Activated T-helper 1 cell treated with anti-CD3 and anti-CD28 coated beads, Interleukin-12 subunit alpha, Interleukin-12 subunit beta, Interleukin-2, Interleukin-4 antibody, amounts not matched to agents 30 ng/mL and 10 ng/mL and 1 ng/mL, durations not matched to agents 14 hours and 24 hours and 36 hours (primary cell): ENCODE results near the gene B3GAT1. TPM values are rescaled to one million over a fixed set of nuclear protein-coding genes. Genes with fewer than 3 reads are reported as not detected.
"Not testable (repeated sequence)": the region's sequence is repeated elsewhere in the genome, so short reads cannot be mapped to it uniquely, and the experiment has no call there.

Experiments used
- DNase-seq: peaks from one replicate; pipeline ENCODE4 v3.0.0; 2021; ENCODE audit warnings: low spot score
- H3K27ac Mint-ChIP-seq: one replicate; pipeline ENCODE4 v1.8.0; 2021; ENCODE audit warnings: mild to moderate bottlenecking, mixed read lengths
- H3K27me3 Mint-ChIP-seq: one replicate; pipeline ENCODE4 v1.8.0; 2022; ENCODE audit warnings: mild to moderate bottlenecking, moderate library complexity, mixed read lengths; ENCODE audit not compliant: insufficient read depth
- H3K36me3 Mint-ChIP-seq: one replicate; pipeline ENCODE4 v1.8.0; 2021; ENCODE audit warnings: low read depth, mixed read lengths
- H3K4me1 Mint-ChIP-seq: one replicate; pipeline ENCODE4 v1.8.0; 2021; ENCODE audit warnings: low read depth, mixed read lengths
- H3K4me3 Mint-ChIP-seq: one replicate; pipeline ENCODE4 v1.8.0; 2021; ENCODE audit warnings: mild to moderate bottlenecking, moderate library complexity, mixed read lengths
- H3K9me3 Mint-ChIP-seq: one replicate; pipeline ENCODE4 v1.8.0; 2021; ENCODE audit warnings: mixed read lengths
- intact Hi-C: fragments of 100-400 bp; cut with micrococcal nuclease; formaldehyde crosslinking; loops from one replicate; pipeline ENCODE4 v1.15.1; 2024
- total RNA-seq: library from RNA; stranded (reverse); gene quantifications from 2 replicates; pipeline ENCODE4 v1.2.3, GENCODE V29; 2022

B3GAT1 gene
- total RNA-seq, 1 donor from 2014 or later = 0.13 TPM

- intact Hi-C loops = no loop called here
- H3K4me1 Mint-ChIP-seq = peaks cover 23% of the 10 kb centered on the region
- H3K36me3 Mint-ChIP-seq = no peaks in the 10 kb centered on the region
- peaks cover 5% of the 10 kb centered on the region for H3K27me3 Mint-ChIP-seq
- H3K4me3 Mint-ChIP-seq = no peak overlapping the region
- no peak overlapping the region for H3K27ac Mint-ChIP-seq
- no peaks in the 10 kb centered on the region for H3K9me3 Mint-ChIP-seq
- DNase-seq = no peak
Observed at GRCh38 chr11:134356656-134357544, 55.1 kb downstream of the B3GAT1 start.

DNA sequence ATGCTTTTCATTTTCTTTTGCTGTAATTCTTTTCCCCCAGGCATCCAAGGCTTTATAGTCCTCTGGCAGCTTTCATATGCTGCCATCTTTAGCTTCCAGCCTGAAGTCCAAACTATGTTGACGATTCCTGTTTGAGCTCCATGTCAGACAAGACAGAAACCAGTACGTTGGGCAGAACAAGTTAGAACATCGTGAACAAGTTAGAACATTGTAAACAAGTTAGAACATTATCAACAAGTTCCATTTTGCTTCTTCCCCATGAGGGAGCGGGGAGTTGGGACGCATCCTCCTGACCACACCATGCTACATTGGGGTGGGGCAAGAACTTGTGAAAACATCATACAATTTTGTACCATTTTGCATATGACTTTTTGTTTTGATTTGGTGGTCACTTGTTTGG is 56.4 kb downstream of the B3GAT1 start:
- H3K9me3 Mint-ChIP-seq = no peaks in the 10 kb centered on the region
- no peak overlapping the region for H3K27ac Mint-ChIP-seq
- no peak overlapping the region for H3K4me3 Mint-ChIP-seq
- no peak for DNase-seq
- H3K36me3 Mint-ChIP-seq = no peaks in the 10 kb centered on the region
- intact Hi-C loops = no loop called here
- H3K27me3 Mint-ChIP-seq = peaks cover 5% of the 10 kb centered on the region
- peaks cover 22% of the 10 kb centered on the region for H3K4me1 Mint-ChIP-seq

DNA sequence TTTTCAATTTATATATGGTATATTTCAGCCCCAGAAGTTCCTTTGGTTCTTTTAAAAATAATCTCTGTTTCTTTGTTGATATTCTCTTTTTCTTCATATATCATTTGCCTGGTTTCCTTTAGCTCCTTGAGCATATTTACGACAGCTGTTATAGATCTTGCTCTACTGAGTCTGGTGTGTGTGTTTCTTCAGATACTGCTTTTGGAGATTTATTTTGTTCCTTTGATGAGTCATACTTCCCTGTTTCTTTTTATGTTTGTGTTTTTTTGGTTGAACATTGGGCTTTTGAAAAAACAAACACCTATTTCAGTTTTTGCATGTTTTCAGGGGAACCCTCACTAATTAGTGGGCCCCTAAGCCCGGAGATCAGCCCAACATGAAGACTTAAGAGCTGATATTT is 56.9 kb downstream of the B3GAT1 start:
- H3K27ac Mint-ChIP-seq = no peak overlapping the region
- peaks cover 5% of the 10 kb centered on the region for H3K27me3 Mint-ChIP-seq
- H3K4me3 Mint-ChIP-seq = no peak overlapping the region
- no peaks in the 10 kb centered on the region for H3K9me3 Mint-ChIP-seq
- intact Hi-C loops = no loop called here
- DNase-seq = no peak
- H3K36me3 Mint-ChIP-seq = no peaks in the 10 kb centered on the region
- H3K4me1 Mint-ChIP-seq = peaks cover 25% of the 10 kb centered on the region

DNA sequence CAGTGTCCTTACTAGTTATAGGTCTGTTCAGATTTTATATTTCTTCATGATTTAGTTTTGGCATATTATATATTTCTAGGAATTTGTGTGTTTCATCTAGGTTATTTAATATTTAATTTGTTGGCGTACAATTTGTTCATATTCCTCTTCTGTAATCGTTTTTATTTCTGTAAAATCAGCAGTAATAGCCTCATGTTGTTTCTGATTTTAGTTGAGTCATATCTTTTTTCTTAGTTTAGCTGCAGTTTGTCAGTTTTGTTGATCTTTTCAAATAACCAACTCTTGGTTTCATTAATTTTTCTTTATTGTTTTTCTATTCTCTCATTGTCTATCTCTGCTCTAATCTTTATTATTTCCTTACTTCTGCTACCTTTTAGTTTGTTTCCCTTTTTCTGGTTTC is 59.9 kb downstream of the B3GAT1 start:
- Mint-ChIP-seq H3K4me3 (no peak overlapping the region), H3K27me3 (peaks cover 5% of the 10 kb centered on the region), H3K4me1 (peaks cover 35% of the 10 kb centered on the region), H3K9me3 (no peaks in the 10 kb centered on the region), H3K36me3 (peaks cover 5% of the 10 kb centered on the region), H3K27ac (no peak overlapping the region)
- intact Hi-C loops = no loop called here
- no peak for DNase-seq

DNA sequence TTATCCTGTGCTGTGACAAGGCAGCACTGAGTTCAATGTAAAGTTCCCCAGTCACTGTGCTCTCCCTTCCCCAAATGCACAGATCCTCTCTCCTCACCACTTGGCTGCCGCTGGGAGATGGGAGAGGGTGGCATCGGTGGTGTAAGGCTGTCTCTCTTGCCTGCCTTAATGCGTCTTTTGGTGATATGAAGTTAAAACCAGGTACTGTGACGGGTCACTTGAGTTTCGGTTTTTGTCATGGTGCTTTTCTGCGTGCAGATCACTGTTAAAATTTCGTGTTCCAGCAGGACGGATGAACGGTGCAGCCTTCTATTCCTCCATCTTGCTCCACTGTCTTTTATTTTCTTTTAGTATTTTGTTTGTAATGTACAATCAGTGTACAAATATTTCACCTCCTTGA is 61.7 kb downstream of the B3GAT1 start:
- intact Hi-C loops = no loop called here
- Mint-ChIP-seq H3K9me3 (no peaks in the 10 kb centered on the region), H3K27ac (peak overlapping the region; percentile 27), H3K4me3 (no peak overlapping the region), H3K36me3 (peaks cover 5% of the 10 kb centered on the region), H3K4me1 (peaks cover 32% of the 10 kb centered on the region), H3K27me3 (peaks cover 3% of the 10 kb centered on the region)
- DNase-seq = no peak

GRCh38 chr11:134349802-134350355 is 62.2 kb downstream of the B3GAT1 start:
- Mint-ChIP-seq H3K27ac (peak overlapping the region; percentile 80), H3K9me3 (no peaks in the 10 kb centered on the region), H3K27me3 (peaks cover 1% of the 10 kb centered on the region), H3K4me1 (peaks cover 27% of the 10 kb centered on the region), H3K36me3 (peaks cover 5% of the 10 kb centered on the region), H3K4me3 (peak overlapping the region; percentile 28)
- DNase-seq = no peak
- intact Hi-C loops = loop anchor here (1.0 kb wide), 1 partner anchor 18 kb away; no protein-coding TSS in a partner anchor

DNA sequence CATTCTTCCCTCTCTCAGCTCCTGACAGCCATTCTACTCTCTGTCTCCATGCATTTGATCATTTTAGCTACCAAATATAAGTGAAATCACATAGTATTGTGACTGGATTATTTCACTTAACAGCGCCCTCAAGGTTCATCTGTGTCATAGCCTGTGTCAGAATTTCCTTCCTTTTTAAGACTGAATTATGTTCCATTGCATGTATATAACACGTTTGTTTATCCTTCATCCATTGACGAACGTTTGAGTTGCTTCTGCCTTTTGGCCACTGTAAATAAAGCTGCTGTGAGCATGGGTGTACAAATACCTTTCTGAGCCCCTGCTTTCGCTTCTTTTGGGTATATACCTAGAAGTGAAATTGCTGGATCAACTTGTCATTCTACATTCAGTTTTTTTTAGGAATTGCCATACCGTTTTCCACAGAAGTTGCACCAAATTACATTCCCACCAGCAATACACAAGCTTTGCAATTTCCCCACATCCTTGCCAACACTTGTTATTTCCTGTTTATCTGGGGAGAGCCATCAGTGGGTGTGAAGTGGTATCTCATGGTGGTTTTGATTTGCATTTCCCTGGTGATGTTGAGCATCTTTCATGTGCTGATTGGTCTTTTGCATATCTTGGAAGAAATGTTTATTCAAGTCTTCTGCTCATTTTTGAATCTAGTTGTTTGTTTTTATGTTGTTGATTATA is 62.8 kb downstream of the B3GAT1 start:
- H3K4me3 Mint-ChIP-seq = peak overlapping the region; percentile 28
- no peaks in the 10 kb centered on the region for H3K9me3 Mint-ChIP-seq
- peaks cover 5% of the 10 kb centered on the region for H3K36me3 Mint-ChIP-seq
- H3K27ac Mint-ChIP-seq = peak overlapping the region; percentile 80
- H3K27me3 Mint-ChIP-seq = no peaks in the 10 kb centered on the region
- peak; percentile 20 for DNase-seq
- intact Hi-C loops = loop anchor here (1.0 kb wide), 1 partner anchor 17 kb away; no protein-coding TSS in a partner anchor
- peaks cover 24% of the 10 kb centered on the region for H3K4me1 Mint-ChIP-seq

GRCh38 chr11:134347441-134347840 is 64.6 kb downstream of the B3GAT1 start:
- no peak overlapping the region for H3K4me3 Mint-ChIP-seq
- no peak for DNase-seq
- peaks cover 5% of the 10 kb centered on the region for H3K36me3 Mint-ChIP-seq
- H3K27ac Mint-ChIP-seq = no peak overlapping the region
- H3K9me3 Mint-ChIP-seq = no peaks in the 10 kb centered on the region
- H3K27me3 Mint-ChIP-seq = no peaks in the 10 kb centered on the region
- peaks cover 24% of the 10 kb centered on the region for H3K4me1 Mint-ChIP-seq
- intact Hi-C loops = no loop called here

DNA sequence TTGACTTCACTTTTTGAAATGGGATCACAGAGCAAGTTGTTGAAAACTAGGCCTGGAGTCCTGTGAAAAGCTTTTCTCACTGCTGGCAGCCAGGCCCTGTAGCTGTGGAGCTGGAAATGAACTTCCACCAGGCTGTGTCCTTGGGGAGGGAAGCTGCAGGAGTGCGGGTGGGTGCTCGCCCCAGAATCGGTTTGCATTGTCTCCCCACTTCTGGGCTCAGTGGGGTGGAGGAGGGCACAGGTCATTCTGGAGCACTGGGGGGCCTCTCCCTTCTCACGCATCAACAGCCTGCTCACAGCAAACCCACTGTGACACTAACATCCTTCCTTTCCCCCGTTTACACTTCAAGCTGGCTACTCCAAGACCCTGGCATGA is 65.1 kb downstream of the B3GAT1 start:
- no peaks in the 10 kb centered on the region for H3K9me3 Mint-ChIP-seq
- DNase-seq = no peak
- no peak overlapping the region for H3K4me3 Mint-ChIP-seq
- H3K27me3 Mint-ChIP-seq = no peaks in the 10 kb centered on the region
- H3K4me1 Mint-ChIP-seq = peaks cover 24% of the 10 kb centered on the region
- intact Hi-C loops = no loop called here
- H3K36me3 Mint-ChIP-seq = peaks cover 5% of the 10 kb centered on the region
- H3K27ac Mint-ChIP-seq = no peak overlapping the region

GRCh38 chr11:134346101-134346975 is 65.7 kb downstream of the B3GAT1 start:
- Mint-ChIP-seq H3K27me3 (no peaks in the 10 kb centered on the region), H3K4me1 (peaks cover 24% of the 10 kb centered on the region), H3K36me3 (peaks cover 5% of the 10 kb centered on the region), H3K4me3 (no peak overlapping the region), H3K9me3 (no peaks in the 10 kb centered on the region), H3K27ac (no peak overlapping the region)
- intact Hi-C loops = no loop called here
- no peak for DNase-seq

GRCh38 chr11:134345237-134345550 is 66.8 kb downstream of the B3GAT1 start:
- Mint-ChIP-seq H3K27ac (no peak overlapping the region), H3K9me3 (no peaks in the 10 kb centered on the region), H3K27me3 (no peaks in the 10 kb centered on the region), H3K36me3 (peaks cover 5% of the 10 kb centered on the region), H3K4me1 (peaks cover 15% of the 10 kb centered on the region), H3K4me3 (no peak overlapping the region)
- DNase-seq = no peak
- intact Hi-C loops = no loop called here

- H3K4me1 Mint-ChIP-seq, H3K27me3 Mint-ChIP-seq, H3K36me3 Mint-ChIP-seq, DNase-seq, intact Hi-C loops, H3K27ac Mint-ChIP-seq, H3K4me3 Mint-ChIP-seq, H3K9me3 Mint-ChIP-seq: not testable (repeated sequence)
Observed at GRCh38 chr11:134344497-134345236, 67.4 kb downstream of the B3GAT1 start.
